IPS DF 6.9 (cell line): ENCODE data around the gene AFDN.

Experiments used
- DNase-seq: peaks from one replicate; pipeline ENCODE4 v3.0.0-alpha.2; 2013; ENCODE audit warnings: low read depth, low spot score
- H3K27ac ChIP-seq: one replicate; pipeline ENCODE4 v1.5.1; 2013; ENCODE audit warnings: low read length, control low read depth
- H3K27me3 ChIP-seq: 2 replicates; pipeline ENCODE4 v1.6.1; 2013; ENCODE audit warnings: mild to moderate bottlenecking, low read length; ENCODE audit not compliant: control insufficient read depth, insufficient read depth
- H3K36me3 ChIP-seq: 2 replicates; pipeline ENCODE4 v1.6.1; 2013; ENCODE audit warnings: low read length; ENCODE audit not compliant: control insufficient read depth, insufficient read depth
- H3K4me1 ChIP-seq: 2 replicates; pipeline ENCODE4 v1.6.1; 2013; ENCODE audit warnings: low read length; ENCODE audit not compliant: control insufficient read depth, insufficient read depth
- H3K4me3 ChIP-seq: 2 replicates; pipeline ENCODE4 v1.5.1; 2013; ENCODE audit warnings: mild to moderate bottlenecking, low read length
- H3K9me3 ChIP-seq: 2 replicates; pipeline ENCODE4 v1.6.1; 2013; ENCODE audit warnings: low read length, inconsistent platforms; ENCODE audit not compliant: control insufficient read depth, insufficient read depth
- WGBS: extraction: QIAGEN DNeasy Blood & Tissue Kit; methylation state at CpG from one replicate; pipeline ENCODE4 v1.1.7; 2013; ENCODE audit warnings: mixed read lengths, missing lambda C conversion rate; ENCODE audit not compliant: insufficient read length, insufficient coverage; 5-methylcytosine and 5-hydroxymethylcytosine counted together

Gene AFDN

GRCh38 chr6:167841981-167842380 is 15.3 kb downstream of the AFDN start:
- Histone ChIP-seq H3K9me3 (no peaks in the 10 kb centered on the region), H3K27ac (no peak overlapping the region), H3K4me3 (no peak overlapping the region), H3K27me3 (no peaks in the 10 kb centered on the region), H3K4me1 (peaks cover 9% of the 10 kb centered on the region), H3K36me3 (no peaks in the 10 kb centered on the region)
- no peak for DNase-seq

GRCh38 chr6:167842457-167842856 is 15.7 kb downstream of the AFDN start:
- Histone ChIP-seq H3K27ac (no peak overlapping the region), H3K27me3 (no peaks in the 10 kb centered on the region), H3K4me3 (no peak overlapping the region), H3K36me3 (no peaks in the 10 kb centered on the region), H3K9me3 (no peaks in the 10 kb centered on the region), H3K4me1 (peaks cover 9% of the 10 kb centered on the region)
- no CpG with 5 or more reads among the region's 1 CpG for WGBS
- DNase-seq = no peak

GRCh38 chr6:167843023-167843422 is 16.3 kb downstream of the AFDN start:
- no peaks in the 10 kb centered on the region for H3K36me3 ChIP-seq
- no CpG with 5 or more reads among the region's 1 CpG for WGBS

GRCh38 chr6:167845856-167846255 is 19.1 kb downstream of the AFDN start:
- DNase-seq = no peak
- no peaks in the 10 kb centered on the region for H3K9me3 ChIP-seq
- H3K36me3 ChIP-seq = no peaks in the 10 kb centered on the region
- H3K4me3 ChIP-seq = no peak overlapping the region
- H3K27me3 ChIP-seq = no peaks in the 10 kb centered on the region
- H3K4me1 ChIP-seq = peaks cover 5% of the 10 kb centered on the region; the same call in 1 of the 2 replicates
- no peak overlapping the region for H3K27ac ChIP-seq
- WGBS = no CpG with 5 or more reads among the region's 4 CpGs

More at GRCh38 chr6:167843023-167843422, 16.3 kb downstream of the AFDN start:
- Histone ChIP-seq H3K4me1 (peaks cover 9% of the 10 kb centered on the region), H3K27me3 (no peaks in the 10 kb centered on the region), H3K4me3 (no peak overlapping the region), H3K27ac (no peak overlapping the region), H3K9me3 (no peaks in the 10 kb centered on the region)
- DNase-seq = no peak

GRCh38 chr6:167846997-167847606 is 20.4 kb downstream of the AFDN start:
- DNase-seq = no peak
- Histone ChIP-seq H3K27ac (no peak overlapping the region), H3K9me3 (no peaks in the 10 kb centered on the region), H3K4me3 (no peak overlapping the region), H3K36me3 (no peaks in the 10 kb centered on the region), H3K27me3 (no peaks in the 10 kb centered on the region), H3K4me1 (peaks cover 5% of the 10 kb centered on the region; the same call in 1 of the 2 replicates)
- WGBS = no CpG with 5 or more reads among the region's 6 CpGs

- no CpG with 5 or more reads among the region's 1 CpG for WGBS
- DNase-seq = no peak
- H3K9me3 ChIP-seq = no peaks in the 10 kb centered on the region
- H3K4me1 ChIP-seq = peaks cover 5% of the 10 kb centered on the region; the same call in 1 of the 2 replicates
- H3K27ac ChIP-seq = no peak overlapping the region
- no peaks in the 10 kb centered on the region for H3K27me3 ChIP-seq
- H3K4me3 ChIP-seq = no peak overlapping the region
- no peaks in the 10 kb centered on the region for H3K36me3 ChIP-seq
These were observed 21.2 kb downstream of the AFDN start for GRCh38 chr6:167847936-167848335.

- Histone ChIP-seq H3K4me1 (peaks cover 5% of the 10 kb centered on the region; the same call in 1 of the 2 replicates), H3K4me3 (no peak overlapping the region), H3K27ac (no peak overlapping the region), H3K36me3 (no peaks in the 10 kb centered on the region), H3K9me3 (no peaks in the 10 kb centered on the region), H3K27me3 (no peaks in the 10 kb centered on the region)
- no CpG with 5 or more reads among the region's 4 CpGs for WGBS
- DNase-seq = no peak
These were observed 22.1 kb downstream of the AFDN start for GRCh38 chr6:167848783-167849182.

- H3K27ac ChIP-seq = no peak overlapping the region
- H3K4me1 ChIP-seq = peaks cover 5% of the 10 kb centered on the region; the same call in 1 of the 2 replicates
- no peak for DNase-seq
- H3K36me3 ChIP-seq = no peaks in the 10 kb centered on the region
- H3K27me3 ChIP-seq = no peaks in the 10 kb centered on the region
- WGBS = no CpG with 5 or more reads among the region's 4 CpGs
- H3K4me3 ChIP-seq = no peak overlapping the region
- H3K9me3 ChIP-seq = no peaks in the 10 kb centered on the region
These were observed 23.2 kb downstream of the AFDN start for GRCh38 chr6:167849846-167850459.

- H3K27me3 ChIP-seq = no peaks in the 10 kb centered on the region
- WGBS = no CpG with 5 or more reads among the region's 6 CpGs
- no peak overlapping the region for H3K27ac ChIP-seq
These were observed 24.1 kb downstream of the AFDN start for GRCh38 chr6:167850782-167851181.

GRCh38 chr6:167851370-167851952 is 24.8 kb downstream of the AFDN start:
- no peaks in the 10 kb centered on the region for H3K9me3 ChIP-seq
- no peaks in the 10 kb centered on the region for H3K36me3 ChIP-seq
- no peak overlapping the region for H3K4me3 ChIP-seq
- DNase-seq = no peak
- no peaks in the 10 kb centered on the region for H3K27me3 ChIP-seq
- WGBS = no CpG with 5 or more reads among the region's 2 CpGs
- no peaks in the 10 kb centered on the region; the same call in 1 of the 2 replicates for H3K4me1 ChIP-seq
- no peak overlapping the region for H3K27ac ChIP-seq

More at GRCh38 chr6:167850782-167851181, 24.1 kb downstream of the AFDN start:
- Histone ChIP-seq H3K4me1 (peaks cover 2% of the 10 kb centered on the region; the same call in 1 of the 2 replicates), H3K9me3 (no peaks in the 10 kb centered on the region), H3K4me3 (no peak overlapping the region), H3K36me3 (no peaks in the 10 kb centered on the region)
- no peak for DNase-seq
